HCT116 (cell line): Measurements from ENCODE around the gene HCN3.

ENCODE experiments used
- CEBPB ChIP-seq: IDR thresholded peaks from 2 replicates; pipeline ENCODE4 v1.6.1; 2012; ENCODE audit warnings: low read depth
- CTCF ChIP-seq, 3 experiments: fragments of 200-600 bp in 1 of 3; sonication (generic) in 1 of 3; IDR thresholded peaks in 2 of 3; conservative IDR thresholded peaks in 1 of 3; 2 replicates each; pipeline ENCODE4 v1.5.1; 2012 to 2017; ENCODE audit warnings: low read depth in 2 of 3, low read length in 2 of 3, antibody characterized with exemption in 1 of 3, borderline replicate concordance in 1 of 3, control low read depth in 1 of 3, mild to moderate bottlenecking in 1 of 3, mixed read lengths in 1 of 3, mixed run types in 1 of 3, moderate library complexity in 1 of 3; ENCODE audit not compliant: insufficient read depth in 1 of 3
- SIN3A ChIP-seq: IDR thresholded peaks from 2 replicates; pipeline ENCODE4 v1.6.1; 2012; ENCODE audit warnings: low read depth
- SP1 ChIP-seq: IDR thresholded peaks from 2 replicates; pipeline ENCODE4 v1.6.1; 2012; ENCODE audit warnings: low read depth
- ZNF274 ChIP-seq: fragments of 200-500 bp; sonication (Bioruptor generic); IDR thresholded peaks from 2 replicates; pipeline ENCODE4 v1.6.1; 2014; ENCODE audit warnings: mild to moderate bottlenecking, low read depth, low read length, inconsistent platforms
- TF ChIP-seq, protein P1 (sequence below): IDR thresholded peaks from 2 replicates; pipeline ENCODE4 v1.6.1; 2011; ENCODE audit warnings: mild to moderate bottlenecking, low read length, moderate library complexity; ENCODE audit not compliant: insufficient replicate concordance; ENCODE audit errors: extremely low read depth

DNA sequence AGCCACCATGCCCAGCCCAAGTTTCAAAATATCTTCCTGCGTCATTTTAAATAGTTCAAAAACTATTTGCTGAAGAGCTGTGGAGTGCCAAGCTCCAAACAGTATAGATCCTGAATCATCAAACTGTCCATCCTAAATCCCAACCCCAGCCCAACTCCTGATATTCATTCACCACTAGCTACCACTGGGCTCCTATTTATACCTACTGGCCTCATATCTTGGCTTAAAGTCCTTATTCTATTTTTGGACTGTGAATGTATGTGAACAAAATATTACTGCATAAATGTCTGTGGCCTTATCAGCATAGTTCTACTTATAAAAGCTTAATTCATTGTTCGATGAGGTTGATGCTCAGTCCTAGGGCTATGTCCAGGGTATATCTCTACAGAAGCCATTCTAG, 9.9 kb upstream of the HCN3 start:
- TF ChIP-seq, protein P1, sequence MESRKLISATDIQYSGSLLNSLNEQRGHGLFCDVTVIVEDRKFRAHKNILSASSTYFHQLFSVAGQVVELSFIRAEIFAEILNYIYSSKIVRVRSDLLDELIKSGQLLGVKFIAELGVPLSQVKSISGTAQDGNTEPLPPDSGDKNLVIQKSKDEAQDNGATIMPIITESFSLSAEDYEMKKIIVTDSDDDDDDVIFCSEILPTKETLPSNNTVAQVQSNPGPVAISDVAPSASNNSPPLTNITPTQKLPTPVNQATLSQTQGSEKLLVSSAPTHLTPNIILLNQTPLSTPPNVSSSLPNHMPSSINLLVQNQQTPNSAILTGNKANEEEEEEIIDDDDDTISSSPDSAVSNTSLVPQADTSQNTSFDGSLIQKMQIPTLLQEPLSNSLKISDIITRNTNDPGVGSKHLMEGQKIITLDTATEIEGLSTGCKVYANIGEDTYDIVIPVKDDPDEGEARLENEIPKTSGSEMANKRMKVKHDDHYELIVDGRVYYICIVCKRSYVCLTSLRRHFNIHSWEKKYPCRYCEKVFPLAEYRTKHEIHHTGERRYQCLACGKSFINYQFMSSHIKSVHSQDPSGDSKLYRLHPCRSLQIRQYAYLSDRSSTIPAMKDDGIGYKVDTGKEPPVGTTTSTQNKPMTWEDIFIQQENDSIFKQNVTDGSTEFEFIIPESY: no peak
- no peak for TF ChIP-seq CTCF (IDR thresholded peaks at IDR 0.05 in 2 of 3, conservative IDR thresholded peaks at IDR 0.05 in 1 of 3; ENCODE audit: borderline replicate concordance in 1 of 3, insufficient read depth in 1 of 3, low read depth in 2 of 3, low read length in 2 of 3)
- no peak for TF ChIP-seq SP1
- TF ChIP-seq ZNF274: no peak
- no peak for TF ChIP-seq SIN3A
- no peak for TF ChIP-seq CEBPB
